ENCODE results near the gene IL4.
"Not testable (repeated sequence)": the region's sequence is repeated elsewhere in the genome, so short reads cannot be mapped to it uniquely, and the experiment has no call there.

The IL4 gene

GRCh38 chr5:132673939-132674630 lies at the start of gene IL4:
Gene IL4 (plus strand): TSS chr5:132673989. CDS start chr5:132674051, 62 bp downstream.
- no peak for DNase-seq (ENCODE audit: extremely low read depth in 1 of 2, low read depth in 1 of 2)

- DNase-seq (ENCODE audit: extremely low read depth in 1 of 2, low read depth in 1 of 2) = no peak
Measured at GRCh38 chr5:132627470-132627869, 46.3 kb upstream of the IL4 start.

- DNase-seq (ENCODE audit: extremely low read depth in 1 of 2, low read depth in 1 of 2) = no peak
Measured at GRCh38 chr5:132628814-132629213, 45.0 kb upstream of the IL4 start.

GRCh38 chr5:132629230-132629944 lies 44.4 kb upstream of the IL4 start:
- DNase-seq (ENCODE audit: extremely low read depth in 1 of 2, low read depth in 1 of 2) = no peak

- not testable (repeated sequence) for DNase-seq (ENCODE audit: extremely low read depth in 1 of 2, low read depth in 1 of 2)
Measured at GRCh38 chr5:132633587-132633986, 40.2 kb upstream of the IL4 start.

GRCh38 chr5:132635873-132636272 lies 37.9 kb upstream of the IL4 start:
- no peak for DNase-seq (ENCODE audit: extremely low read depth in 1 of 2, low read depth in 1 of 2)

- DNase-seq (ENCODE audit: extremely low read depth in 1 of 2, low read depth in 1 of 2) = no peak
Measured at GRCh38 chr5:132637241-132637640, 36.5 kb upstream of the IL4 start.

GRCh38 chr5:132639706-132640130 lies 34.1 kb upstream of the IL4 start:
- DNase-seq (ENCODE audit: extremely low read depth in 1 of 2, low read depth in 1 of 2) = no peak

- DNase-seq (ENCODE audit: extremely low read depth in 1 of 2, low read depth in 1 of 2) = no peak
Measured at GRCh38 chr5:132640613-132641012, 33.2 kb upstream of the IL4 start.

- DNase-seq (ENCODE audit: extremely low read depth in 1 of 2, low read depth in 1 of 2) = peak in 1 of 2 donors; percentile 64
Measured at GRCh38 chr5:132641241-132641723, 32.5 kb upstream of the IL4 start.

GRCh38 chr5:132641841-132642240 lies 31.9 kb upstream of the IL4 start:
- no peak for DNase-seq (ENCODE audit: extremely low read depth in 1 of 2, low read depth in 1 of 2)

- no peak for DNase-seq (ENCODE audit: extremely low read depth in 1 of 2, low read depth in 1 of 2)
Measured at GRCh38 chr5:132644177-132644576, 29.6 kb upstream of the IL4 start.

- no peak for DNase-seq (ENCODE audit: extremely low read depth in 1 of 2, low read depth in 1 of 2)
Measured at GRCh38 chr5:132646583-132647266, 27.1 kb upstream of the IL4 start.

- no peak for DNase-seq (ENCODE audit: extremely low read depth in 1 of 2, low read depth in 1 of 2)
Measured at GRCh38 chr5:132647473-132647872, 26.3 kb upstream of the IL4 start.

GRCh38 chr5:132648355-132648754 lies 25.4 kb upstream of the IL4 start:
- no peak for DNase-seq (ENCODE audit: extremely low read depth in 1 of 2, low read depth in 1 of 2)

- DNase-seq (ENCODE audit: extremely low read depth in 1 of 2, low read depth in 1 of 2) = no peak
Measured at GRCh38 chr5:132651838-132652469, 21.8 kb upstream of the IL4 start.

GRCh38 chr5:132653716-132654115 lies 20.1 kb upstream of the IL4 start:
- no peak for DNase-seq (ENCODE audit: extremely low read depth in 1 of 2, low read depth in 1 of 2)

- DNase-seq (ENCODE audit: extremely low read depth in 1 of 2, low read depth in 1 of 2) = peak in 1 of 2 donors; percentile 55
Measured at GRCh38 chr5:132655821-132656773, 17.7 kb upstream of the IL4 start.

GRCh38 chr5:132656774-132657355 lies 16.9 kb upstream of the IL4 start:
- no peak for DNase-seq (ENCODE audit: extremely low read depth in 1 of 2, low read depth in 1 of 2)

Data from stimulated activated CD8-positive, alpha-beta memory T cell treated with anti-CD3 and anti-CD28 coated beads, Interleukin-7, amount 100 ng/mL, for 48 hours (primary cell).